NCI-H1417 (cell line): Measurements from ENCODE around the gene SCUBE2.
"Not testable (repeated sequence)": the region's sequence is repeated elsewhere in the genome, so short reads cannot be mapped to it uniquely, and the experiment has no call there.

Experiments
- DNase-seq, 3 experiments: peaks; one replicate each; lab custom pipeline; 2025; lab: John Stamatoyannopoulos, UW

SCUBE2 gene

GRCh38 chr11:9104580-9104979, 13.2 kb upstream of the SCUBE2 start:
- DNase-seq = no peak

GRCh38 chr11:9103542-9104276, 12.3 kb upstream of the SCUBE2 start:
- no peak for DNase-seq

- no peak for DNase-seq
Measured at GRCh38 chr11:9099617-9100016, 8.2 kb upstream of the SCUBE2 start.

- DNase-seq = not testable (repeated sequence)
Measured at GRCh38 chr11:9098455-9098854, 7.1 kb upstream of the SCUBE2 start.

GRCh38 chr11:9097186-9097943, 6.0 kb upstream of the SCUBE2 start:
- not testable (repeated sequence) for DNase-seq

GRCh38 chr11:9096427-9096826, 5.0 kb upstream of the SCUBE2 start:
- no peak for DNase-seq

- DNase-seq = no peak
Measured at GRCh38 chr11:9095421-9095820, 4.0 kb upstream of the SCUBE2 start.

- DNase-seq = no peak
Measured at GRCh38 chr11:9094420-9094819, 3.0 kb upstream of the SCUBE2 start.

- DNase-seq = peak; percentile 26 to 74 (median 52)
Measured at GRCh38 chr11:9092853-9093778, 1.7 kb upstream of the SCUBE2 start.

GRCh38 chr11:9092072-9092471, 673 bp upstream of the SCUBE2 start:
- DNase-seq = no peak

GRCh38 chr11:9090488-9091043, 833 bp downstream of the SCUBE2 start:
- no peak for DNase-seq

GRCh38 chr11:9089636-9090035, 1.8 kb downstream of the SCUBE2 start:
- DNase-seq = no peak

- no peak for DNase-seq
Measured at GRCh38 chr11:9089061-9089460, 2.3 kb downstream of the SCUBE2 start.

GRCh38 chr11:9082575-9082974, 8.8 kb downstream of the SCUBE2 start:
- DNase-seq = no peak

GRCh38 chr11:9081153-9081552, 10.2 kb downstream of the SCUBE2 start:
- DNase-seq = no peak

GRCh38 chr11:9078113-9079086, 13.0 kb downstream of the SCUBE2 start:
- no peak for DNase-seq

- no peak for DNase-seq
Measured at GRCh38 chr11:9077164-9077563, 14.2 kb downstream of the SCUBE2 start.

GRCh38 chr11:9076661-9077060, 14.7 kb downstream of the SCUBE2 start:
- DNase-seq = no peak

- no peak for DNase-seq
Measured at GRCh38 chr11:9076046-9076445, 15.4 kb downstream of the SCUBE2 start.

- DNase-seq = no peak
Measured at GRCh38 chr11:9075556-9075955, 15.8 kb downstream of the SCUBE2 start.
